Keratinocyte (primary cell): ENCODE data around the gene OTUD4.

Experiments
- EZH2 ChIP-seq: IDR thresholded peaks from one replicate; pipeline ENCODE4 v1.6.1; 2012; ENCODE audit warnings: inconsistent platforms, mild to moderate bottlenecking, low read length, moderate library complexity
- TF ChIP-seq, protein P1 (sequence below), 3 experiments: IDR thresholded peaks in 1 of 3; conservative IDR thresholded peaks in 1 of 3; optimal IDR thresholded peaks in 1 of 3; 2 replicates in 2 of 3; 3 replicates in 1 of 3; pipeline versions ENCODE3 to v1.5.1; 2011; ENCODE audit warnings: low read length in 3 of 3, mild to moderate bottlenecking in 3 of 3, moderate library complexity in 2 of 3, control low read depth in 1 of 3, inconsistent platforms in 1 of 3; ENCODE audit not compliant: insufficient read depth in 2 of 3; ENCODE audit errors: extremely low read depth in 1 of 3

GRCh38 chr4:145196747-145197146 is 16.4 kb upstream of the OTUD4 start:
- TF ChIP-seq, protein P1, sequence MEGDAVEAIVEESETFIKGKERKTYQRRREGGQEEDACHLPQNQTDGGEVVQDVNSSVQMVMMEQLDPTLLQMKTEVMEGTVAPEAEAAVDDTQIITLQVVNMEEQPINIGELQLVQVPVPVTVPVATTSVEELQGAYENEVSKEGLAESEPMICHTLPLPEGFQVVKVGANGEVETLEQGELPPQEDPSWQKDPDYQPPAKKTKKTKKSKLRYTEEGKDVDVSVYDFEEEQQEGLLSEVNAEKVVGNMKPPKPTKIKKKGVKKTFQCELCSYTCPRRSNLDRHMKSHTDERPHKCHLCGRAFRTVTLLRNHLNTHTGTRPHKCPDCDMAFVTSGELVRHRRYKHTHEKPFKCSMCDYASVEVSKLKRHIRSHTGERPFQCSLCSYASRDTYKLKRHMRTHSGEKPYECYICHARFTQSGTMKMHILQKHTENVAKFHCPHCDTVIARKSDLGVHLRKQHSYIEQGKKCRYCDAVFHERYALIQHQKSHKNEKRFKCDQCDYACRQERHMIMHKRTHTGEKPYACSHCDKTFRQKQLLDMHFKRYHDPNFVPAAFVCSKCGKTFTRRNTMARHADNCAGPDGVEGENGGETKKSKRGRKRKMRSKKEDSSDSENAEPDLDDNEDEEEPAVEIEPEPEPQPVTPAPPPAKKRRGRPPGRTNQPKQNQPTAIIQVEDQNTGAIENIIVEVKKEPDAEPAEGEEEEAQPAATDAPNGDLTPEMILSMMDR (optimal IDR thresholded peaks at IDR 0.05 in 1 of 3, IDR thresholded peaks at IDR 0.05 in 1 of 3, conservative IDR thresholded peaks at IDR 0.05 in 1 of 3; ENCODE audit: extremely low read depth in 1 of 3, insufficient read depth in 2 of 3, low read length in 3 of 3), result no peak
- no peak for TF ChIP-seq EZH2
